CD4-positive, alpha-beta T cell treated with Interleukin-17A for 1 hour (primary cell): Measurements from ENCODE around the gene NOB1.
"Not testable (repeated sequence)": the region's sequence is repeated elsewhere in the genome, so short reads cannot be mapped to it uniquely, and the experiment has no call there.

Experiments
- DNase-seq: peaks from one replicate; pipeline ENCODE4 v3.0.0-alpha.2; 2020

Gene NOB1

DNA sequence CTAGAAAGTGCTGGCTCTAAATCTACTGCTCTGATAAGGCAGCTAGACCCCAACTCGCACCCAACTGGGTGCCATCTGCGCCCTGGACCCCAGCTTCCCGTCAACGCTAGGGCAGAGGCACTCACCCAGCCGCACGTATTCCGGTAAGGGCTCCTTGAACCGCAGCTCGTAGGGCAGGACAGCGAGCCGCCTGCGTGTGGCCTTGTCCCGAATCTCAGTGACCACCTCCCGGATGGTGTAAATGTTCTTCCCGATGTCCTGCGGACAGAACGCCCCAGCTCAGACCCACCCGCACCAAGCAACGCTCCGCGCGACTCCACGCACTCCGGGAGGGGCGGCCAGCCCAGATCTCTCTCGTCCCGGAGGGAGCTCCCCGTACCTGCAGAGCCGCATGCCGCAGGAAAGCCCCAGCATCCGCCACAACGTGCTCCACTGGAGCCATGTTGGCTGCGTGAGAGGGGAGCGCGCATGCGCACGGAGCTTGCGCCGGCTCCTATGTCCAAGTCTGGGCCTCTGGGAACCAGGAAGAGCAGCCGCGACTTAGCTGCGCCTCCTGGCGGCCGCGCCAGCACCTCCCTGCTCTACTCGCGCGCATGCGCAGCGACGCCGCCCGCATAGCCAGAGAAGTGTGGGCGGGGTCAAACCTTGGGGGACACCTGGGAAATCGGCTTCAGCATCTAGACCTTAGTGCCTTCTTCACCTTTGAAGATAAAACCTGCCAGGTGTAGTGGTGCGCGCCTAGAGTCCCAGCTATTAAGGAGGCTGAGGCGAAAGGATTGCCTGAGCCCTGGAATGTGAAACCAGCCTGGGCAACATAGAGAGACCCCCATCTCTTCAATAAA is at the start of gene NOB1:
Gene NOB1, minus strand, starts transcription at position 458 of the 842 bp plus-strand sequence. Its CDS starts 16 bp downstream, at position 442.
- peak; percentile 98 for DNase-seq

DNA sequence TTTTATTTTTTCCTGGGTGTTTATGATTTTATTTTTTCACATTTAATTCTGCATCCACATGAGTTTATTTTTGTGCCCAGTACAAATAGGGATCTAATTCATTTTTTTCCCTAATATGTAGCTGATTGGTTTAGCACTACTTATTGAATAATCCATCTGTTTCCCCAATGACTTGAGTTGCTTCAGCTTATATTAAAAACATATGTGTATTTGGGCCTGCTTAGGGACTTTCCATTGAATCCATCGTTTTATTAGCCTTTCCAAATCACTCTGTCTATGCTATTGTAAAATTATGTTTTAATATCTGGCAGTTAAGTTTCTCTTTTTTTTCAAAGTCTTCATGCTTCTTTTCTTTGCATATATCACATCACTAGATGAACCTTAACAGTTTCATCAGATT is 49.6 kb upstream of the NOB1 start:
- no peak for DNase-seq

DNA sequence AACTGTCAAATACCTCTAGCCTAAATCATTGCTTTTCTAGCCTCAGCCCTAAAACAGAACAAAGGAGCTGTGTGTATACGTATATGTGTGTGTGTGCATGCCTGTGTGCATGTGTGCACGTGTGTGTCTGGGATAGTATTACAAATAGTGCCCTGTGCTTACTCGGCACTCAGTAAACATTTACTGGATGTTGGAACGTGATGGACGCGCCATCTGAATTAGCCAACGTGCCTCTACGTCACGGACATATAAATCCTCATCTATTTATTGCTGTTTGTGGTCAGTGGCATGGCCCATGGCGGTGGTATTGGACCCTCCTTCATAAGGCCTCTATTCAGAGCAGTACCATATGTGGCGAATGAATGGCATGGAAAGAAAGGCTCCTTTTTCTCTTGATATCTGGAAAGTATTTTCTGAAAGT is 44.9 kb upstream of the NOB1 start:
- DNase-seq, result no peak

DNA sequence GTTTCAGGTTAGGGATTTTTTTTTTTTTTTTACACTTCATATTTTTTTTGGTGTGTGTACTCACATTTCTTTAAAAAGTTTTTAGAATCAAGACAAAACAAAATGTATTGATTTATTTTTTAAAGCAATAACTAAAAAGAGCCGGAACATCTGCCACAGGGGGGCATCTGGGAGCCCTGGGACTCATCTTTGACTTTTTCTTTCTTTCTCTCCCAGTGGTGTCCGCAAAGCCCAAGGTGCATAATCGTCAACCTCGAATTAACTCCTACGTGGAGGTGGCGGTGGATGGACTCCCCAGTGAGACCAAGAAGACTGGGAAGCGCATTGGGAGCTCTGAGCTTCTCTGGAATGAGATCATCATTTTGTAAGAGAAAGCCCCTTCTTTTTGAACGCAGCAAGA is 43.7 kb upstream of the NOB1 start:
- DNase-seq, result no peak

DNA sequence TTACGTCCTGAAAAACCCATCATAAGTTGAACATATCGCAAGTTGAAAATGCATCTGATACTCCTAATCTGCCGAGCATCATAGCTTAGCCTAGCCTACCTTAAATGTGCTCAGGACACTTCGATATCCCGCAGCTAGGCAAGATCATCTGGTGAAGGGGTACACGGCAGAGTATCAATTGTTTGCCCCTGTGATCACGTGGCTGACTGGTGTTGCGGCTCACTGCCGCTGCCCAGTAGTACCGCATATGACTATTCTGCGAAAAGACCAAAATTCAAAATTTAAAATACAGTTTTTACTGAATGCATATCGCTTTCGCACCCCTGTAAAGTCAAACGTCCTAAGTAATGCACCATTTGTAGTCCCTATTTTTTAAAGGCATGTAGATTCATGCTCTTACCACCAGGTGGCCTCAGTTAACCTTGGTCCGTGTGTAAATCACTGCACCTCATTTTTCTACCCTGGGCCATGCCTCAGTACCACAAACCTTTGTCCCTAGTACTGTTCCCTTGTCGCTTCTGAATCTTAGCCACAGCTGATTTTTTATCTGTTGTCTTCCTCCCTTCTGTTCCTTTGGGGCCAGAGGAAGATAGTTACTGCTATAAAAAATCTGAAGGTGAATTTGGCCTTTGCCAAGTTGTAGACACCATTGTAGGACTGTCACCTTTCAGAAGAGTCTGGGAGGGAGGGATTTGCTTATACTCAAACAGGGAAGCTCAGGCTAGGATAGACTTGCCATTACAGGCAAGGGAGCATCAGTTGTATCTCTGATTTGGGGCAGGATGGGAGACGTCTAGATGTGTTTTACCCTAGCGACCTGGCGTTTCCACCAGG is 41.8 kb upstream of the NOB1 start:
- peak; percentile 48 for DNase-seq

DNA sequence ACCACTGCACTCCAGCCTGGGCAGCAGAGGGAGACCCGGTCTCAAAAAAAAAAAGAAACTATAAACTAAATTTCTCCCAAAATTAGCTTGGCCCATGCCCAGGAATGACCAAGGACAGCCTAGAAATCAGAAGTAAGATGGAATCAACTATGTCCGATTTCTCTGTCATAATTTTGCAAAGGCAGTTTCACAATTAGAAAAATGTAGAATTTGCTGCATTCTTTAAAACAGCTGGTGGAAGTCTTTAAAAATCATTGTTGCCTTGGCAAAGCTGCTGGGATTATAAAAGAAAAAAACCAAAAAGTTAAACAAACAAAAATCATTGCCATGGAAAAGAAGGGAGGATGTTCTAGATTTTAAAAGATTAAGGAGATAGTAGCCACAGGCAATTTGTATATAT is 39.8 kb upstream of the NOB1 start:
- DNase-seq, result no peak

DNA sequence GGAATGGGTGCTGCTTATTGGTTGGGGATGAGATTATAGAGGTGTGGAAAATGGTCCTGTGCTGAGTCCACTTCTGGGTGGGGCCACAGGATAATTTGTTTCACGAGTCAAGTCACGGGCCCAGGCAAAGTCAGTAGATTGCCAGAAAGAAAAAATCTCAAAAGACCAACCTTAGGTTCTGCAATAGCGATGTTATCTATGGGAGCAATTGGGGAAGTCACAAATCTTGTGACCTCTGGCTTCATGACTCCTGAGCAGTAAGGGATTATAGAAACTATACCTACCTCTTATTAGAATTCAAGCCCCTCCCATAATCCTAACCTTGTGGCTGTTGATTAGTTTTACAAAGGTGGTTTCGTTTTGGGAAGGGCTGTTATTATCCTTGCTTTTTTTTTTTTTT is 38.8 kb upstream of the NOB1 start:
- DNase-seq, result no peak

DNA sequence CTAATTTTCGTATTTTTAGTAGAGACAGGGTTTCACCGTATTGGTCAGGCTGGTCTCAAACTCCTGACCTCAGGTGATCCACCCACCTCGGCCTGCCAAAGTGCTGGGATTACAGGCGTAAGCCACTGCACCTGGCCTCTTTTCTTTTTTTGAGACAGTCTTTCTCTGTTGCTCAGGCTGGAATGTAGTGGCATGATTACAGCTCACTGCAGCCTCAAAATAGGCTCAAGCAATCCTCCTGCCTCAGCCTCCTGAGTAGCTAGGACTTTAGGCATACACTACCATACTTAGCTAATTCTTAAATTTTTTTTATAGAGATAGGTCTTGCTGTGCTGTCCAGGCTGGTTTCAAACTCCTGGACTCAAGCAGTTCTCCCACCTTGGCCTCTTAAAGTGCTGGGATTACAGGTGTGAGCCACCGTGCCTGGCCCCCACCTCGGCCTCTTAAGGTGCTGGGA is 36.7 kb upstream of the NOB1 start:
- not testable (repeated sequence) for DNase-seq

DNA sequence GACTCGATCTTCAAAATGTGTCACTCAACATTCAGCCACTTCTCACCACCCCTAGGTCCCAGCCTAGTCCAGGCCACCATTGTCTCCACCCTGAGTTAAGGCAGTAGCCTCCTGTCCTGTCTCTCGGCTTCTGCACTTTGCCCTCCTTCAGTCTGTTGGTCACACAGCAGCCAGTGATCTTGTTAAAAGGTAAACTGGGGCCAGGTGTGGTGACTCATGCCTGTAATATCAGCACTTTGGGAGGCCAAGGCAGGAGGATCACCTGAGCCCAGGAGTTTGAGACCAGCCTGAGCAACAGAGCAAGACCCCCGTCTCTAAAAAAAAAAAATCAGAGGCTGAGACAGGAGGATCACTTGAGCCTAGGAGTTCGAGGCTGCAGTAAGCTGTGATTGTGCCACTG is 33.2 kb upstream of the NOB1 start:
- no peak for DNase-seq

DNA sequence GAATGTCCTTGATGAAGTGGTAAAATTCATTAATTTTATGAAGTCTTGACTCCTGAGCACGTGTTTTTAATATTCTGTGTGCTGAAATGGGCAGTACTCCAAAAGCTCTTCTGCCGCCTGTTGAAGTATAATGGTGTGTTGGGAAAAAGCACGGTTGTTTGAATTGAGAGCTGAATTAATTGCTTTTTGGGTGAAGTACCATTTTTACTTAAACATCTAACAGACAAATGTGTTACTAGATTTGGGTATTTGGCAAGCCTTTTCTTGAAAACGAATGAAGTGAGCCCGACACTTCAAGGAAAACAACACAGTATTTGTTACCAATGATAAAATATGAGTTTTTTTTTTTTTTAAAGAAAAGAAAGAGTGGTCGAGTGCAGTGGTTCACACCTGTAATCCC is 29.9 kb upstream of the NOB1 start:
- DNase-seq, result no peak

DNA sequence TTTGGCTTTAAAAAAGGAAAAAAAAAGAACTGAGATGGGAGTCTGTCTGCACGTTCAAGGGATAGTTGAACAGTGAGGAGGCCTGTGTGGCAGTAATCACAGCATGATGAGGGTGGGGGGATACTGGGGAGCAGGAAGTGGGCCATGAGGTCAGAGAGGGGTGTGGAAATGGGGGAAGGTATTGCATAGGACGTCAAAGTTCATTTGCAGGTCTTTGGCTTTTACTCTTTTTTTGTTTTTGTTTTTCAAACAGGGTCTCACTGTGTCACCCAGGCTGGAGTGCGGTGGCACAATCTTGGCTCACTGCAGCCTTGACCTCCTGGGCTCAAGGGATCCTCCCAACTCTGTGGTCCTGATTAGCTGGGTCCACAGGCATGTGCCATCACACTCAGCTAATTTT is 26.4 kb upstream of the NOB1 start:
- DNase-seq, result no peak

DNA sequence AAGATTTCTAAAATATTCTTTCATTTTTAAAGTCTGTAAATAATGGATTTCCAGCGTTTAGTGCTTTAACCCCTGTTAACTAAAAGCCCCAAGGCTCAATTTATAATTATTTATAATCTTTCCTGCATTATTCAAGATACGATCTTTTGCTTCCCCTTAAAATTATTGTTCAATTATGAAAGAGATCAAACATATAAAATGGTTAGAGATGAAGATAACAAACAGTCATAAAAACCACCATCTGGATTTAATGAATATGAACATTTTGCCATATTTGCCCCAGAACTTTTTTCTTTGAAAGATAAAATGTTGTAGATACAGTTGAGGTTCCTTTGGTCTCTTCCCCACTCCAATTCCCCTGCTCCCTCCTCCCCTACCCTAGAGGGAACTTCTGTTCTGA is 25.0 kb upstream of the NOB1 start:
- DNase-seq, result no peak

DNA sequence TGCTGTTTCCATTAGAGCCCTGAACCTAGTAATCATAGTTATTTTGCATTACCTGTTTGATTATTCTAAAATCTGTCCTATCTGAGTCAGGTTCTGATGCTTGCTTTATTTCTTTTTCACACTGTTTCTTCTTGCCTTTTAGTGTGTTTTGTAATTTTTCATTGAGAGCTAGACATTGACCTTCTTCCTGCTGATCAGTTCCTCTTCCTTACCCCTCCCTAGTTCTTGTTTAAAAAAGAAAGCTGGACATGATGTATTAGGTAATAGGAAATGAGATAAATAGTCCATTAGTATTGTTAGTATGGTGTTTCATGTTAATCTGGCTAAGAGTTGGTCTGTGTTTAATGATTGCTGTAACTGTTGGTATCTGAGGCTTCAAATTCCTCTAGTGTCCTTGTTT is 20.8 kb upstream of the NOB1 start:
- no peak for DNase-seq

DNA sequence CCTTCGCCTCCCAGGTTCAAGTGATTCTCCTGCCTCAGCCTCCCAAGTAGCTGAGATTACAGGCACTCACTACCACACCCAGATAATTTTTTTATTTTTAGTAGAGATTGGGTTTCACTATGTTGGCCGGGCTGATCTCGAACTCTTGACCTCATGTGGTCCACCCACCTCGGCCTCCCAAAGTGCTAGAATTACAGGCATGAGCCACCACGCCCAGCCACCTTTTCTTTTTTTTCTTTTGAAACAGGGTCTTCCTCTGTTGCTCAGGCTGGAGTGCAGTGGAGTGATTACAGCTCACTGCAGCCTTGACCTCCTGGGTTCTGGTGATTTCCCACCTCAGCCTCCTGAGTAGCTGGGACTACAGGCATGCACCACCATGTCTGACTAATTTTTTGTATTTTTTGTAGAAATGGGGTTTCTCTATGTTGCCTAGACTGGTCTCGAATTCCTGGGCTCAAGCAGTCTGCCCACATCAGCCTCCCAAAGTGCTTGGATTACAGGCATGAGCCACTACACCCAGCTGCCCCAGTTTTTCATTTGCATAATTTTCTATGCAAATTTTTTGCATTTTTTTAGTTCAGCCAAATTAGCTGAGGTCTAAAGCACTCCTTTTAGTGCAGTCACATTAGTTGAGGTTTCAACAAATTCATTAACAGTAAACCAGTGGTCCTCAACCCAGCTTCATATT is 18.7 kb upstream of the NOB1 start:
- DNase-seq, result no peak

DNA sequence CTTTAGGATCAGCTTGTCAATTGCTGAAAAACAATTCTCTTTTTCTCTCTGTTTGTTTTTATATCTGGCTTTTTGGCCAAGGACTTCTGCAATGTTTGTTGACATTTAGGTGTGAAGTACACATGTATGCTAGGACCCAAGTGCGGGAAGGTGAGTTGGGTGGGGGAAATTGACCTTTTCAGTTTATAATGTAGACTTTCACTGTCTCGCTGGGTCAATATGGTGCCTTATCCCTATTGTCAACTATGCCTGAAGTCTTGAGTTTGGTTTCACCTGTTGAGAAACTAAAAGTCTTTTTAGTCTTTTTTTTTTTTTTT is 16.9 kb upstream of the NOB1 start:
- no peak for DNase-seq

DNA sequence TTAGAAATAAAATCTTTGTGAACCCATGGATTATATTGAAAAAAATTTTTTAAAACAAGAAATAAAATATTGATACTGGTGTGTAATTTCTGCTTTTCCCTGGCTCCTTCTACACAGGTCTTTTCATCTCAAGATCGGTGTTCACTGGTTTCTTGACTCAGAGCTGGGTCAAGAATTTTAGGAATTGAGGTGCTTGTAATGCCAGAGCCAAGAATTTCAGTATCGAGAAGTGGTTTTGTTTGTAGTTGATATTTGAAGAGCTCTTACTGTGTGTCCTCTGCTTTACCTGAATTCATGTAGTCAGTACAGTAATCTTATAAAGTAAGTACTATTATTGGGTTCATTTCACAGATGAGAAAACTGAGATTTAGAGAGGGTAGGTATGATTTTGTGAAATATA is 14.7 kb upstream of the NOB1 start:
- DNase-seq, result no peak

DNA sequence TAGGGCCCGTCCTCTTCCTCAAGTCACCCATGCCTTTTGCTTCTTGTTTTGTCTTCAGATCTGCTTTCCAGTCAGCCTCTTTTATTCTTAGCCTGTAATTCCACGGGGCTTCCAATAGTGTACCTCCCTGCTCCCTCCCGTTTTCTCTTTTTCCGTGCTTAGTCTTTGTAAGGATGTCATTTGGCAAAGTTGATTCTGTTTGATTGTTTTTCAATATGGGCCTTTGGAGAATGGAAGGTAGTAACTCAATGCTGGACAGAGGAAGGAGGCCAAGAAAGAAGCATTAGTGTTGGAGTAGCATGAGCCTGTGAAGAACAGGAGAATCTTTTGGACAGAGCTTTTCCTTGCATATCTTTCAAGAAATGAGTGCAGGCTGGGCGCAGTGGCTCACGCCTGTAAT is 13.9 kb upstream of the NOB1 start:
- DNase-seq, result no peak

DNA sequence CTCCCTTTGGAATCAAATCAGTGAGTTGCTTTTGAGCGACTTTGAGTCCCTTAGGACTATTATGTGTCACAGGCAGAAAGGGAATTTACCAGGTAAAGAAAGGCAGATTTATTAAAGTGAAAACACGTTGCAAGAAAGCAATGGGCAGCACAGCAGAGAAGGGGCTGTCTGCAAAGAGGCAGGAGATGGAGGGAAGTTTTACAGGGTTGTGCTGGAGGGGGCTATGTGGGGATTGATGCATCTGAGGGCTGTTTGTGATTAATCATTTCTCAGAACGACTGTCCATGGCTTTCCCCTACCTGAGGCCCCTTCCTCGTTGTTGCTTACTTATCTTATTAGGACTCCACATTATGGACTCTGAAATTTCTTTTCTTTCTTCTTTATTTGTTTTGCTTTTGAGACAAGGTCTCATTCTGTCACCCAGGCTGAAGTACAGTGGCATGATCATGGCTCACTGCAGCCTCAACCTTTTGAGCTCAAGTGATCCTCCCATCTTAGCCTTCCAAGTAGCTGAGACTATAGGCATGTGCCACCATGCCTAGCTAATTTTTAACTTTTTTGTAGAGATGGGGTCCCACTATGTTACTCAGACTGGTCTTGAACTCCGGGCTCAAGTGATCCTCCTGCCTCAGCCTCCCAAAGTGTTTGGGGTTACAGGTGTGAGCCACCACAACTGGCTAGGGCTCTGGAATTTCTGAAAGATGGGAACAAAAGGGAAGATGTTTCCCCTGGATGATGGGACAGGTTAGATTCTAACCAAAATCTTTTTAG is 12.9 kb upstream of the NOB1 start:
- no peak for DNase-seq

DNA sequence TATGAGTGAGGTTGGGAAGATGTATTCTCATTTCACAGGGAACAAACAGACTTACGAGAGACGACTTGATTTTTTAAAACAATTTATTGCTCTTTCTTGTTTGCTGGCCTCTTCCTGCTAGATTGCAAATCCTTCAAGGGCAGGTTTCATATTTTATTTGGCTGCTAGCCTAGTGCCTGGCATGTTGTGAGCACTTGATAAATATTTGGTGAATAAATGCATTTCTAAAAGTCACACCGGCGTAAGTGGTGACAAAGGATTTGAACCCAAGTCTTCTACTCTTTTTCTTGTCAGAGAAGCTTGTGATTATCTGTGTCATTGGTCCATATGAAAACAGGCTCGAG is 8.8 kb upstream of the NOB1 start:
- no peak for DNase-seq

DNA sequence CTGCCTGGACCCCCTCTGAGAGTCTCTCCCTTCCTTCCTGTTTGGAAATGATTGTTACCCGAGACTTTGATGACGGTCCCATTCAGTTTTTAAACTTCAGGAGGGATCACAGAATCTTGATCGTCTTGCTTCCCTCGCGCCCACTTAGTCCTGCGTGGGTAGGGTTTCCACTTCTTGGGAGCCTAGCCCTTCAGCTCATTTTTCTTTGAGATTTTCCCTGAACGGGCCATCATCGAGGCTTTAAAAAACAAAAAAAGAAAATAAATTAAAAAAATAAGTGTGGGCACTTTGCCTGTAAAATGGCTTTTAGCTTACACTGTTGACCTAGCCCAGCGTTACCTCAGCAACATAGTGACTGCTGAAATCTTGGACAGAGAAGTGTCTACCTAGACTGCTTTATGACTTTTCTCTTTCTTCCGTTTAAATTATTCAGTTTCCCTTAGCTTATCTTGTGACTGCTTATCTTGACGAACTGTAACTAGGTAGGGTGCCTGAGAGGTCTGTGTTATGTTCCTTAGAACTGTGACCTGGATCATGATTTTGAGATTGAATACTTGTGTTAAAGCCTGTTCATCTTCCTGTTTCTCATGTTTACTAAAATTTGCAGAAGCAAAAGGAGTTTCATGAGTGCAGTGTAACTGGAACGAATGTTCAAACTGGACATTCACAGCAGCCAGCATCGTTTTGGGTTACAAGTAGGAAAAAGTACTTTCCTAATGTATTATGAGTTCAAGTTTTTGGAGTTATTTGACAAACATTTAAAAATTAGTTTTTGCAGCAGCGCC is 8.3 kb upstream of the NOB1 start:
- peak; percentile 46 for DNase-seq

DNA sequence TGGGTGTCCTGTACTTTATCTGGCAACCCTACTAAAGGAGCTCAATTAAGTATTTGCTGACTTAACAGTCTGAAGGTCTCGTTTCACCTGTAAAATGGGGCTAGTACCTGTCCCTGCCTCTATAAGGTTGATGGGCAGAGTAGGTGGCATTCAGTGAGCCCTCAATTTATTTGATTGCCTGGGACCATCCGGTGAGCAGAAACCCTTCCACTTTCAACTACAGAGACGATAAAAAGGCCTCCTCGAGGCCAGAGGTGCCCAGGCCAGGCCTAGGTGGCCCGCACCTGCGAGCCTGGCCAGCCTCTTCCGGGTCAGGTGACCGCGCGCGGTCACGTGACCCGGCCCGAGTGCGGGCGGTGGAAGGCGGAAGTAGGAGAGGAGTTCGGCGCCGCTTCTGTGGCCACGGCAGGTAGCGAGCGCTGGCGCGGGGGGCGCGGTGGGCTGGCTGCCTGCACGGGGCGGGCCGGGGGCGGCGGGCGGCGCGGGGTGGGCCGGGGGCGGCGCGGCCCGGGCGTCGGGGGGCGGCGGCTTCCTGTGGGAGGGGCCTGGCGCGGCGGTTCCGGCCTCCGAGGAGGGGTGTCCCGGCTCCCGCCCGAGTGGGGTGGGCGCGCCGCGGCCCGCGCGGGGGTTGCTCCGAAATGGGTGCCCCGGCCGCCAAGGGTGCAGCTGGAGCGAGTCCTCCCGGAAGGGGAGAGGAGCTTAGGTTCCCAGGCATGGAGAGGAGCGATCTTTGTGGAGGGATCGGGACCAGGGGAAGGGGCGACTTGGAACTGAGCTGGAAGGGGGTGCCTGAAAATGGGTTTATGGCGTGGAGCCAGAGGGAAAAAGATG is 7.5 kb upstream of the NOB1 start, which contains the start of gene WWP2:
Gene WWP2, plus strand, starts transcription at position 350 of the 831 bp plus-strand sequence. CDS start 24,679 bp downstream, outside the sequence.
- DNase-seq, result peak; percentile 83
